GM21619 (cell line): Measurements from ENCODE around the gene OS9.
"Not testable (repeated sequence)": the region's sequence is repeated elsewhere in the genome, so short reads cannot be mapped to it uniquely, and the experiment has no call there.

Experiments used
- ATAC-seq: cut with Tn5 transposase; IDR thresholded peaks from one replicate; pipeline ENCODE4 v1.9.1; 2021; ENCODE audit not compliant: unreplicated experiment

Gene OS9

GRCh38 chr12:57693317-57693658, 644 bp upstream of the OS9 start:
- ATAC-seq = no peak

- ATAC-seq = no peak
These were observed 607 bp downstream of the OS9 start for GRCh38 chr12:57694459-57695019.

GRCh38 chr12:57695770-57696432, 2.0 kb downstream of the OS9 start:
- no peak for ATAC-seq

GRCh38 chr12:57697076-57697475, 3.1 kb downstream of the OS9 start:
- no peak for ATAC-seq

DNA sequence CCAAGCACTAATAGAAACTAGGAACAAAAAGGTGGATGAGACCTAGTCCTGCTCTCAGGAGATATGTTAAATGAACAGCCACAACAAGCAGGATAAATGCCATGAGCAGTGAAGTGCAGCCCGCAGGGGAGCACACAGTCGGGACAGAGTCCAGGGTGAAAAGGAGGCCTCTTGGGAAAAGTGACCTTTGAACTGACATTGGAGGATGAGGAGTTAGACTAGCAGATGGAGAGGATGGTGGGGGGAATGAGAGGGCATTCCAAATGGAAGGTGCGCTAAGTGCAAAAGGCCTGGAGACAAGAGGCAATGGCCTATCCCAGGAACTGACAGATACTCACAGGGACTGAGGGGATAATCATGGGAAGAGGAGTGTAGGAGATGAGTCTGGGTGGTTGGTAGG, 4.5 kb downstream of the OS9 start:
- no peak for ATAC-seq

- ATAC-seq = no peak
These were observed 6.4 kb downstream of the OS9 start for GRCh38 chr12:57700317-57700716.

GRCh38 chr12:57707250-57707649, 13.3 kb downstream of the OS9 start:
- no peak for ATAC-seq

- no peak for ATAC-seq
These were observed 14.4 kb downstream of the OS9 start for GRCh38 chr12:57708296-57708695.

DNA sequence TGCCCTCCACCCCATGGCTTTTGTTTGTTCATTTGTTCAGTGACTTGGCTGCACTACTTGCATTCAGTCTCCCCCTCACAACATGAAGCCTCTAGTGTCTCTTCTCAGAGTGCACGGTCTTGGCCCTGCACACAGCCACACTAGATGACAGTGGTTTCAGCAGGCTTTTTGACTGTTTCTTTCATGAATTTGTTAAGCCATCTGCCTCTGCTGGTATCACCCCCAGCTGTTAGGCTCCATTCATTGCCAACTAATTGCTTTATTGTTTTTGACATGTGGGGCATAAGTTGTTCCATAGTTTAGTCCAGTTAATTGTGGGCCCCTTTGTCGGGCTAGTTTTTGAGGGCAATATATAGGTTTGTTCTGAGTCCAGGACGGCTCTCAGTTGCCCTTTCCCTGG, 18.8 kb downstream of the OS9 start:
- no peak for ATAC-seq

GRCh38 chr12:57713209-57713608, 19.3 kb downstream of the OS9 start:
- ATAC-seq = no peak

DNA sequence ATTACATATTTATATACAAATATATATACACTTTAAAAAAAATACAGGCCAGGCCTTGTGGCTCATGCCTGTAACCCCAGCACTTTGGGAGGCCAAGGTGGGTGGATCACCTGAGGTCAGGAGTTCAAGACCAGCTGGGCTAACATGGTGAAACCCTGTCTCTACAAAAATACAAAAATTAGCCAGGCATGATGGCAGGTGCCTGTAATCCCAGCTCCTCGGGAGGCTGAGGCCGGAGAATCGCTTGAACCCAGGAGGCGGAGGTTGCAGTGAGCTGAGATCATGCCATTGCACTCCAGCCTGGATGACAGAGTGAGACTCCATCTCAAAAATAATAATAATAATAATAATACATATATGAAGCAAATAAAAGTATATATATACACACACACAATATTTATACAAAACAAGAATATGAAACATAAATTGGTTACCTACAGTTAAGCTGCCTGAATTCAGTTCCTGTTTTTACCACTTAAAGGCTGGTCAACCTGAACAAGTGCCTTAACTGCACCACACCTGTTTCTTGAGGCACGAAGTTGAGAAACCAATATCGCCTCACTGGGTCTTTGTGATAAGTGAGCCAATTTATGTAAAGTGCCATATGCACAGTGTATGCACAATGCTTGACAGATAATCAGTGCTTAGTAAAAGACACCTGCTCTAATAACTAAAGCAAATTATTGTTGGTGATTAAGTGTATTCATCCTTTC, 21.3 kb downstream of the OS9 start:
- not testable (repeated sequence) for ATAC-seq

GRCh38 chr12:57715786-57716185, 21.9 kb downstream of the OS9 start:
- no peak for ATAC-seq

- ATAC-seq = no peak
These were observed 22.4 kb downstream of the OS9 start for GRCh38 chr12:57716305-57716704.

DNA sequence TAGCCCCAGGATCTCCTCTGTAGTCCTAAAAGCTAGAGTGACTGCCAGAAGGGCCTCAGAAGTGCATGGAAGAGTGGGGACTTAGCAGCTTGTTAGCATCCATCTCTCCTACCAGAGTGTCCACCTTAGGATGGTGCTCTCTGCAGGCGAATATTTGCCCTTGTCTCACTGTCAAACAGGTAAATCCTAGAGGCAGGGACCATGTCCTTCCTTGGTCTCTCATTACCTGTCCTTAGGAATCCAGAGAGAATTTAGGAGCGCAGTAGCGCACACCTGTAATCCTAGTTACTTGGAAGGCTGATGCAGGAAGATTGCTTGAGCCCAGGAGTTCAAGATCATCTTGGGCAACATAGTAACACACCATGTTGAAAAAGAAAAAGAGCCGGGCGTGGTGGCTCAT, 23.2 kb downstream of the OS9 start:
- ATAC-seq = no peak

- no peak for ATAC-seq
These were observed 24.1 kb downstream of the OS9 start for GRCh38 chr12:57717846-57718640.

GRCh38 chr12:57718641-57719528, 25.0 kb downstream of the OS9 start:
- ATAC-seq = no peak

- no peak for ATAC-seq
These were observed 26.1 kb downstream of the OS9 start for GRCh38 chr12:57719777-57720605.

DNA sequence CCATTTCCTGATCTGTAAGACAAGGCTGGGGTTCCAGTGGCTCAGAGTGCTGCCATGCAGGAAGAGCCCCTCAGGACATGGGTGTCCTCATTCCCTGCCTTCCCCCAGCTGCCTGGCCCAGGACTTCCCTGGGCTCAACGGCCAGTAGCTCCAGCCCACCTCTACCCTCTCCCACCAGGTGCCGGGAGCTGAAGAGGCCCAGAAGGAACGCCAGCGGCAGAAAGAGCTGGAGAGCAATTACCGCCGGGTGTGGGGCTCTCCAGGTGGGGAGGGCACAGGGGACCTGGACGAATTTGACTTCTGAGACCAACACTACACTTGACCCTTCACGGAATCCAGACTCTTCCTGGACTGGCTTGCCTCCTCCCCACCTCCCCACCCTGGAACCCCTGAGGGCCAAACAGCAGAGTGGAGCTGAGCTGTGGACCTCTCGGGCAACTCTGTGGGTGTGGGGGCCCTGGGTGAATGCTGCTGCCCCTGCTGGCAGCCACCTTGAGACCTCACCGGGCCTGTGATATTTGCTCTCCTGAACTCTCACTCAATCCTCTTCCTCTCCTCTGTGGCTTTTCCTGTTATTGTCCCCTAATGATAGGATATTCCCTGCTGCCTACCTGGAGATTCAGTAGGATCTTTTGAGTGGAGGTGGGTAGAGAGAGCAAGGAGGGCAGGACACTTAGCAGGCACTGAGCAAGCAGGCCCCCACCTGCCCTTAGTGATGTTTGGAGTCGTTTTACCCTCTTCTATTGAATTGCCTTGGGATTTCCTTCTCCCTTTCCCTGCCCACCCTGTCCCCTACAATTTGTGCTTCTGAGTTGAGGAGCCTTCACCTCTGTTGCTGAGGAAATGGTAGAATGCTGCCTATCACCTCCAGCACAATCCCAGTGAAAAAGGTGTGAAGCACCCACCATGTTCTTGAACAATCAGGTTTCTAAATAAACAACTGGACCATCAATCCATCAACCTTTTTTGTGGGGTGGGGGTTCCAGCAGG, 27.0 kb downstream of the OS9 start:
- no peak for ATAC-seq
